Renal cortex interstitium (tissue), 11 donors: Measurements from ENCODE around the gene CPSF6. TPM values are rescaled to one million over a fixed set of nuclear protein-coding genes. Genes with fewer than 3 reads are reported as not detected.
"Not testable (repeated sequence)": the region's sequence is repeated elsewhere in the genome, so short reads cannot be mapped to it uniquely, and the experiment has no call there.

ENCODE experiments used
- DNase-seq, 11 donors: peaks; one replicate each; pipeline ENCODE4 v3.0.0-alpha.2; 2013; ENCODE audit warnings: low read depth in 9 of 11, low spot score in 4 of 11; ENCODE audit errors: extremely low read depth in 1 of 11
- polyA plus RNA-seq, 3 donors: library from polyadenylated mRNA; unstranded; fragments of 120-200 nt; gene quantifications; one replicate each; pipeline ENCODE4 v1.2.1, GENCODE V29; 2013; ENCODE audit not compliant: insufficient read length in 3 of 3

Gene CPSF6
- polyA plus RNA-seq, 3 donors, result 104 to 111 (median 111) TPM

DNA sequence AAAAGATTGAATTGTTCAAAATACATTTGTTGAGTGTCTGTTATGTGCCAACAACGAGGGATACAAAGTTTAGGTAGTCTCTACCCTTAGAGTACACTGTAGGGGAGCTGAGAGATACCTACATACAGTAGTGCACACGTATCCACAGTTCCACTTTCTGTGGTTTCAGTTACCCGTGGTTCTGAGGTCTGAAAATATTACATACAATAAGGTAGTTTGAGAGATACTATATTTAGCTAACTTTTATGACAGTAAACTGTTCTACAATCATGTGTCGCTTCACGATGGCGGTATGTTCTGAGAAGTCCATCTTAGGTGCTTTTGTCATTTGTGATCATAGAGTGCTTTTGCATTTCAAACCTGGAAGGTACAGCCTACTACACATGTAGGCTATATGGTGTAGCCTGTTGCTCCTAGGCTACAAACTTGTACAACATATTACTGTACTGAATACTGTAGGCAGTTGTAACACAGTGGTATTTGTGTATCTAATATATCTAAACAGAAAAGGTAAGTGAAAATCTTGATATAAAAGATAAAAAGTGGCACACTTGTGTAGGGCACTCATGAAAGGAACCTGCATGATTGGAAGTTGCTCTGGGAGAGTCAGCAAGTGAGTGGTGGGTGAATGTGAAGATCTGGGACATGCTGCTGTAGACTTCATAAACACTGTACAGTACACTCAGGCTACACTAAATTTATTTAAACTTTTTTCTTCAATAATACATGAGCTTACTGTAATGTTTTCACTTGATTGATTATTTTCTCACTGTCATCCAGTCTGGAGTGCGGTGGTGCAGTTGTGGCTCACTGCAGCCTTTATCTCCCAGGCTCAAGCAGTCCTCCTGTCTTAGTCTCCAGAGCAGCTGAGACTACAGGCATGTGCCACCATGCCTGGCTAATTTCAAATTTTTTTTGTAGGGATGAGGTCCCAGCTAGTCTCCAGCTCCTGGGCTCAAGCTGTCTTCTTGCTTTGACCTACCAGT is 4.0 kb downstream of the CPSF6 start:
- no peak for DNase-seq

GRCh38 chr12:69247268-69248018 is 8.1 kb downstream of the CPSF6 start:
- DNase-seq, result no peak

- DNase-seq, result no peak
These were observed 12.7 kb downstream of the CPSF6 start for GRCh38 chr12:69252033-69252432.

- peak in 3 of 11 donors; percentile 16 to 29 (median 18) for DNase-seq
These were observed 14.7 kb downstream of the CPSF6 start for GRCh38 chr12:69254046-69254445.

DNA sequence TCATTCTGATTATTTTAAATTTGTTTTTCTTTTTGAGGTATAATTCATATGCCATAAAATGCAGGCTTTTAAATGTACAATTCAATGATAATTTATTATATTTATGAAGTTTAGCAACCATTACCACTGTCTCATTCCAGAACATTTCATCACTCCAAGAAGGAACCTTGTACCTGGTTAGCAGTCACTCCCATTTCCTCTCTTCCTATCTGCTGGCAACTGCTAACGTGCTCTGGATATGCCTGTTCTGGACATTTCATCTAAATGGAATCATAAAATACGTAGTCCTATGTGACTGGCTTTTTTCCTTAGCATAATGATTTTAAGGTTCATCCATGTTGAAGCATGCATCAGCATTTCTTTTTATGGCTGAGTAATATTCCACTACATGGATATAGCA is 15.5 kb downstream of the CPSF6 start:
- no peak for DNase-seq

GRCh38 chr12:69258655-69259054 is 19.3 kb downstream of the CPSF6 start:
- no peak for DNase-seq

- no peak for DNase-seq
These were observed 23.1 kb downstream of the CPSF6 start for GRCh38 chr12:69262264-69262974.

DNA sequence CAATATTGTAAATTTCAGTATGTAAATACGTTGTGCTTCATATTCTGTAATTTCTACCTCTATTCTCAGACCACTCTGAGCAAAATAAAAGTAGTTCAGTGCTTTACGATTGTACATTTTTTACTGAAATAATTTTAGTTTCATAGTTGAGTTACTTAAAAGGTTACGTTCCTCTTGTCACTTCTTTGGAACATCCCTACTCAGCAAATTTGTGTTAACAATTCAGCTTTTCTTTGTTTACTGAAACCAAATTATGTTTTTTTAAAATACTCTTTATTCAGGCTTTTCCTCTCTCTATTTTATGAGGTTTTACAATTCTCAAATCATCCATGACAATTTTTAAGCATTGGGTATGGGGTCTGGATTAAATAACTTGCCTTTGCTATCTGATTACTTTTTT is 25.8 kb downstream of the CPSF6 start:
- DNase-seq, result no peak

- DNase-seq, result not testable (repeated sequence)
These were observed 26.3 kb downstream of the CPSF6 start for GRCh38 chr12:69265633-69266032.

- DNase-seq, result no peak
These were observed 26.8 kb downstream of the CPSF6 start for GRCh38 chr12:69266036-69266635.

DNA sequence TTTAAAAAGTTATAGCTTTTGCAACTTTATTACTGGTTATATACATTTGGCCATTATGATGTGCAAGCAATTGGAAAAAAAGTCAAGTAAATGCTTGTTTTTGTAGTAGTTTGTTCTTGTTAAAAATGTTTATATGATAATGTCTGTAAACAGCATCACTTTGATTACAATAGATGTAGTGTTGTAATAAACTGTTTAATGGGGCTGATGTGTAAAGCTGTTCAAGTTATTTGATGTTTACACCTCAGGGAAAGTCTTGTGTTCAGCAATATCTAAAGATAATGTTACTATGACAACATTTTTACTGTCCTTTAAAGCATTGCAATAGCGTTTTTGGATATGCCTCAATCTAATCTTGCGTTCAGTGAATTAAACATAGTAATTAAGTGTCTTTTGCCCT is 30.4 kb downstream of the CPSF6 start:
- DNase-seq, result no peak

GRCh38 chr12:69272511-69272910 is 33.1 kb downstream of the CPSF6 start:
- DNase-seq, result no peak

- no peak for DNase-seq
These were observed 35.5 kb downstream of the CPSF6 start for GRCh38 chr12:69274861-69275260.

DNA sequence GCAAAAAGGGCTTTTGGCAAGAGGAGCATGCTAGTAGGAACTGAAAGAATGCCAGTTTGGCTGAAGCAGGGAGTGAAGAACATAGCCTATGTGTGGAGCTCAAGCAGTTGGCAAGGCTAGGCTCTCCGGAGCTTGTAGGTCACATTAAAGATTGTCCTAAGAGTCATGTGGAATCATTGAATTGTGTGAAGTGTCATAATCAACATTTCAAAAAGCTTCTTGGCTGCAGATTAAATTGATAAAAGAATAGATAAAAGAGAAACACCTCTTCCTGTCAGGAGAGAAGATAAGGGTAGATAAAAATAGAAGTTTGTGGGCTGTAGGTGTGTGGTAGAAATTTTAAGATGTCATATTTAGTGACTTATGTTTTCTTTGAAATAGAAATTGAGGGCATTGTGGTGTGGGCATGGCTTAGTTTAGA is 36.1 kb downstream of the CPSF6 start:
- no peak for DNase-seq

GRCh38 chr12:69278814-69279782 is 39.7 kb downstream of the CPSF6 start:
- no peak for DNase-seq

DNA sequence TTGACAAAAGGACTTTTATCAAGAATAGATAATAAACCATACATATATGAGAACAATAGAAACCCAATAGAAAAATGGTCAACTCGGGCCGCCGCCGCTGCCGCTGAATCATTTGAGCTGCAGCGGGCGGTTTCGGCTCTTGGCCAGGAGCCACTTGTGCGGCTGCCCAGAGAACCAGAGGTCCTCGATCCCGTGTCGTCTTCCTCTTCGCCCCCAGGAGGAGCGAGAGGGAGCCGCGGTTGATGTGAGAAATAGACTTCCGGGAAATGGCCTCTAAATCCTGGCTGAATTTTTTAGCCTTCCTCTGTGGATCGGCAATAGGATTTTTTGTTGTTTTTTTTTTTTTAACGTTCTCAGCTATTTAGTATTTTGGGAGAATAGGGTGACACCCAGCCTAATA is 44.8 kb downstream of the CPSF6 start:
- DNase-seq, result peak in 10 of 11 donors; percentile 8 to 61 (median 27)

- DNase-seq, result no peak
These were observed 48.2 kb downstream of the CPSF6 start for GRCh38 chr12:69287556-69287955.
